HG03342 (cell line): Measurements from ENCODE around the gene BMP7.
"Not testable (repeated sequence)": the region's sequence is repeated elsewhere in the genome, so short reads cannot be mapped to it uniquely, and the experiment has no call there.

Experiments
- ATAC-seq: cut with Tn5 transposase; IDR thresholded peaks from one replicate; pipeline ENCODE4 v1.9.1; 2021; ENCODE audit warnings: mild to moderate bottlenecking, moderate library complexity; ENCODE audit not compliant: unreplicated experiment

The BMP7 gene

DNA sequence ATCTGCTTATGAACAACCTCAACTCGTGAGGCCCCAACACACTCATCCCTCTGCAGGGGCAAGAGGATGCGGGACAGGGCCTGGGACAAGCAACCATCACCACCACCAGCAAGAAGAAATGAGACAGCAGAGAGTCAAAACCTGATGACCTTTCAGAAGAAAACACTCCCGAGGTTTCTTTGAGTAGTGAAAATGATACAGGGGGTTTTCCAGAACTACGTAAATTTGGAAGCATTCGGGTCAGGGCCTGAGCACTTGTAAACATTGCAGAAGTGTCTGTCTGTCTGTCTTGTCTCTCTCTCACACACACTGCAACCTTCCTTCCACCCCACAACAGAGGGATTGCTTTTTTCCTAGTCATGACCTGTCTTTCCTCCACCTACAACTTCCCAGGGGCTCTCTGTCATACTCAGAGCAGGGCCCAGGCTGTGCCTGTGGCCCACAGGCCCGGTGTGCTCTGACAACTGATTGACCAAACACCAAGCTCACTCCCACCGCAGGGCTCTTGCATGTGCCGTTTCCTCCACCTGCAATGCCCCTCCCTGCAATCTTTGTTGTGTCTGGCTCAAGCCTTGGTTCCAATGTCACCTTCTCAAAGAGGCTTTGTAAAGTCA lies 90.9 kb downstream of the BMP7 start:
- no peak for ATAC-seq

- ATAC-seq = no peak
Observed at GRCh38 chr20:57174737-57175136, 91.7 kb downstream of the BMP7 start.

GRCh38 chr20:57173986-57174385 lies 92.5 kb downstream of the BMP7 start:
- no peak for ATAC-seq

DNA sequence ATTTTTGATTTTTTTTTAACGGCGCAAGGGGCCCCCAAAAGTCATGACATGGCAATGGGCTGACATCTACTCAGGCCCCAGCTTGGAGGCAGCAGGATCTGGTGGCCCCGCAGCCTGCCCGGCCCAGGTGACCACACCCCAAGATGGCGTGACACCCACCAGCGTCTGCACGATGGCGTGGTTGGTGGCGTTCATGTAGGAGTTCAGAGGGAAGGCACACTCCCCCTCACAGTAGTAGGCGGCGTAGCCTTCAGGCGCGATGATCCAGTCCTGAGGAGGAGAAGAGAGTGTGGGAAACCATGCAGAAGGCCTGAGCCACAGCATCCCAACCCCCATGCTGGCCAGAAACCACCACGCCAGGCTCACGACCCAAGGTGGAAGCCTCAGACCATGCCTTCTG lies 93.4 kb downstream of the BMP7 start:
- no peak for ATAC-seq

DNA sequence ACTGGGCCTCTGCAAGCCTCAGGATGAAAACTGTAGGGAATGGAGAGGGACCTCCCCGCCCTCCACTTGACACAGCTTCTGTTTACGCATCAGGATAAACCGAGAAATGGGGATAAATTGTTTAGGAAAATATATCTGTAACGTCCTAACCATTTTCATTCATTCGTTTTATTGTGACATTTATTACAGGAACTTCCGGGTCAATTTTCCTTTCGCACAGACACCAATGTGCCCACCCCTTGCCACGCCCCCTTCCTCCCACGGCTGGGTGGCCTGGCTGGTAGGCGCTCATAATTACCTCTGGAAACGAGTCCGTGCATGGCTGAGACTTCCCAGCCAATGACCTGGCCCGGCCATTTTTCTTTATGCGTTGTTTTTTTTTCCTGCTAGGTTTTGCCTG lies 96.1 kb downstream of the BMP7 start:
- ATAC-seq = no peak

DNA sequence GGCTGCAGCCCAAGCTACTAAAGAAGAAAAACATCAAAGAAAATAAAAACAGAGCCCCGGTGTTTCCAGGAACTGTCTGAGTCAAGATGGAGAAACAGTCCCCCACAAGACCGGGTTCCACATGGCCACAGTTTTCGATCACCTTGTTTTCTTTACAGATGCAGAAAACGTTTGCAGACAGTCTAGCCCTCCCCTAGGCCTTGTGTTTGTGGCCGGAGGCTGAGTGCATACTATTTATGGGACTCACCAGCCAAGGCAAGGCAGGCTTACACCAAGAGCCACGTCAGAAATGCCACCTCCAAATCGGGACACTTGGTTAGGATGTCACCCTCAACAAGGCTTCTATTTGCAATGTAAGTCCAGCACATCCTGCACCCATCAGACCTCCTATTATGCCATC lies 97.3 kb downstream of the BMP7 start:
- ATAC-seq = no peak

DNA sequence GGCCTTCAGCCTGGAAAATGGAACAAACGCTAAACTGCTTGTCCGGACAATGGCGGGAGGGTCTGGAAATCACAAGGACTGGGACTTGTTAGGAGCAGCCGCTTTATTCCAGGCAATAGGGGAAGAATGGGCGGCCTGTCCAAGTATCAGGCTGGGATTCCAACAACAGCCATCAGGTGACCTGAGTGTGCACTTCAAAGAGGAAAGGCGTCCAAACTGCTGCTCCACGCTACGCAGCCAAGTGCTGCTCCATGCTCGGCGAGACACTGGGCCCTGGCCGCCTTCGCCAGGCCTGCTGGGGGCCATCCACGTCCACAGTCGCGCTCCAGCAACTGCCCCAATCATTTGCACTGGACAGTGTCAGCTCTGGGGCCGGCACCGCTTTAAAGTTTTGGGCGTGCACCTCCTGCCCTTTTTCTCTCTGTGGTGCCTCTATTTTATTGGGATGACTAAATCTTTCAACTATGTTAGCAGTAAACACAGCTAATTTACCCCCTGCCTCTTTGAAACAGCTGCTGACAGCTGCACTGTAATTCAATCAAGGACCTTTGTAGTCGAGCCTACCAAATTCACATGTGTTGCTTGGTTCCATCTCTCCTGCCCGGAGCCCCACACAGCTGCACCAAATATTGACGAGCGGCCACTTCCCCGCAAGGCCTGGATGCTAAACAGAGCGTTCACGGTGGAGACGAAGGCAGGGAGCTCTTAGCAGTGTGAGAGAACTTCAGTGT lies 98.3 kb downstream of the BMP7 start:
- no peak for ATAC-seq

DNA sequence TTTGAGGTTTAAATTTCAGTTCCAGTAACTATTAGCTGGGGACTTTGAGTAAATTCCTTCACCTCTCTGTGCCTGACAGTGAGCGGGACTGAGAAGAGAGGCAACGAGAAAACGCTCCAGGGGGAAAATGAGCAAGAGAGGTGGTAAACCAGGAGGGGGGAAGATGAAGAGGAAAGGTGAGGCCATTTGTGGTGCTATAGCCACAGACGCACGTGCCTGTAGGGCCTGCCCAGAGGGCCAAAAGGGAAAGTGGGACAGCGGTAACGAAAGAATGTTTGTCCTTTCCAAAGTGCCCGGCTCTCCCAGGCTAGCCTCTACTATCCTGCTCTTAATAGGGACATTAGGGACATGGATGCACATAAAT lies 99.2 kb downstream of the BMP7 start:
- ATAC-seq = no peak

- no peak for ATAC-seq
Observed at GRCh38 chr20:57166568-57167291, 99.7 kb downstream of the BMP7 start.

DNA sequence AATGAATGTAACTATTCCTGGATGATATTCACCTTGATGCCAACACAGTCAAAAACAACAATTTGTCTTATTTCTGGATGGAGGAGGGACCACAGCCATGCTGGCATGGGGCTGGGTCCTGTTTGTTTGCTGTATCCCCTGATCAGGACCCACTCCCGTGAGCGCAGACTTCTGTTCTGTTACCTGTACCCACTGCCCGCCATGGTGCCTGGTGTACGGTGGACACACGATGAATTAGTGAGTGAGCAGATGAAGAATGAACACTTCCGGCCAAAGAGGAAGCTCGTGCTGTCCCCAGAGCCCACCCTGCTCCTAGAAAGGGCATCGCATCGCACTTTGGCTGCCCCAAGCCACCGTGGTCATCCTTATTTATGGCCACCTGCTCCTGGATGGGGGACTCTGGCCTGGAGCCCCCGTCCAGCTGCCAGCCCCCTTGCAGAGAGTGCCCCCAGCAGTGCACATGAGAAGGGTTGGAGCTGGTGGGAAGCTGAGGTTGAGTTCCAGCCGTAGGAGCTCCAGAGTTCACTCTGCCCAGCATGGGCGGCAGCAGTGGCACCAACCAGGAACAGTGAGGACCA lies 100.9 kb downstream of the BMP7 start:
- ATAC-seq = no peak

DNA sequence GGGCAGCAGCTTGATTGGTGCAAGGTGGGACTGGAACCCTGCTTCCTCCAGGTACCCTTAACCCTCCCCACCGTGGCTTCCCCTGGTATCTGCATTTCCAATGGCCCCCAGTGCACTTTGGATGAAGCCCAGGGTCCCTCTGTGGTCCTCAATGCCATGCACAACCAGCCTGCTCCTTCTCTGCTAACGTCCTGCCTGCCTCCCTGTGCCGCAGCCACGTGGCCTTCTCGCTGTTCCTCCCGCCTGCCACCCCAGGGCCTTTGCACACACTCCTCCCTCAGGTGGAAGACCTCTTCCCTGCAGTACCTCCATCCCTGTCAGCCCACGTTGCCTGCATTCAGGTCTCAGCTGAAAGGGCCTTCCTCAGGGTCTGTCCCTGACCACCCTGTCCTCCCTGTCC lies 101.6 kb downstream of the BMP7 start:
- ATAC-seq = no peak

- ATAC-seq = no peak
Observed at GRCh38 chr20:57163041-57163440, 103.4 kb downstream of the BMP7 start.

DNA sequence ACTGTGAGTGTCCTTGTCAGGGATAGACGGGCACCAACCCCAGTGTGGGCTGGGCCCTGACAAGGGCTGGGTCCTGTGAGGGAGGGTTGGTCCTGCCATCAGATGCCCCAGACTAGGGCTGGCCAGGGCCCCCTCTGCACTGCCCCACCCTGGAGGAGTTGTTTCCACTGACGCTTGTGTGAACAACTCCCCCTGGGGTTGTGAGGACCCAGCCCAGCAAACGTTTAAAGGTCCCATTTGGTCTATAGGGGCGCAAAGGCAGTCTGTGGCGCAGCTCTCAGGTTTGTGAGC lies 104.1 kb downstream of the BMP7 start:
- no peak for ATAC-seq

DNA sequence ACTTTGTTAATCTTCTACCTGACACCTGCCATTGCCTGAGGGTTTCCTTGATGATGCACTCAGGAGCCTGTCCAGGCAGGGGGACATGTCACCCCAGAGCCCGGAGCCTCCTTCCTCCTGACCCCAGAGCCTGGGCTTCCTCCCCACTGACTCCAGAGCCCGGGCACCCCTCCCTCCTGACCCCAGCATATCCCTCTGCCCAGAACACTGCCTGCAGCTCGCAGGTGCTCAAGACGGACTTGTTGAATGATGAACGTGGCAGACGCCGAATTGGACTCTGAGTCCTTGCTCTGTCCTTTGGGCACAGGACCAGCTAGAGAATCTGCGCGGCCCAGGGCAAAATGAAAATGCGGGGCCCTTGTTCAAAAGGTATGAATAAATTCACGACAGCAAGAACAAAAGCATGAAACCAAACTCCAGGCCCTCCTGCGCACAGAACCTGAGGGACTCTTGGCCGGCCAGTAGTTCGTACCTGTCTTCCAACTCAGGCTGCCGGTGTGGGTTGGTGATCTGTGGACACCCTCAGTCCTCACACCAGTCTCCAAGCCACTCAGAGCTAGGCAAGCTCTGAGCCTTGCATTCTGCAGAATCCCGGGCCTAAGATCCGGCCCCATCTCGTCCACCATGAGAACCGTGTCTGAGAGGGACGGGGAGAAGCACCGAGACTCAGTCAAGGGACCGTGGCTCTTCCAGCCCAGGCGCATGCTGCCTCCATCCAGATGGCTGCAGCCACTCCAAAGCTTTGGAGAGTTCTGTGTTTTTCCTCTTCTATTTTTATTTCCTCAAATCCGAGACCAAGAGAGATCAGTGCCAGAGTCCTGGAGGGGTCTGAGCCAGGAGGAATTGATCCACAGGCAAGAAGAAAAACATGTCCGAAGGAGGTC lies 104.7 kb downstream of the BMP7 start:
- ATAC-seq = no peak

- no peak for ATAC-seq
Observed at GRCh38 chr20:57160985-57161384, 105.5 kb downstream of the BMP7 start.

DNA sequence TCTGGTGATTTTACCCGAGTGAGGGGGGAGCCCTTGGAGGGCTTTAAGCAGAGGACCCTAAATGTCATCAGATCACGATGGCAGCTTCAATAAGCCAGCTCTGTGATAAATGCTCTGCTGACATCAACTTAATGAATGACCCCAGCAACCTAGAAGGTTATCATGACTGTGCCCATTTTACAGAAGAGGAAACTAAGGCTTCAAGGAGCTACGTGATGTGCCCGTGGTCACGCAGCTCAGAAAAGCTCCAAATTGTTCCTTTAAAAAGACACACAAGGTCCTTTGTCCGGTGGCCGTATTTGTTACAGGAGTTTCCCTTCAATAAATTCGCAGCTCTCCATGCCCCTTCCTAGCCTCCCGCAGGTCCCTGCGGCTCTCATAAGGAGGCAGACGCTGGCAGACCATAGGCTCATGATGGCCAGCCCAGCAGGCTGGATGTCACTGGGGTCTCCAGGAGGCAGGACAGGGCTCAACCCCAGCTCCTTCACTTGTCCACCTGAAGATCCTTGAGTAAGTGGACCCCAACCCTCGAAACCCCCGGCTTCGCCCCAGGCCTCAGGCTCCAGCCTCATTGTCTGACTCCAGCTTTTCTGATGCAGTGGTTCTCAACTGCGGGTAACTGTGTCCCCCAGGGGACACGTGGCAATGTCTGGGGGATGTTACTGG lies 106.4 kb downstream of the BMP7 start:
- no peak for ATAC-seq

DNA sequence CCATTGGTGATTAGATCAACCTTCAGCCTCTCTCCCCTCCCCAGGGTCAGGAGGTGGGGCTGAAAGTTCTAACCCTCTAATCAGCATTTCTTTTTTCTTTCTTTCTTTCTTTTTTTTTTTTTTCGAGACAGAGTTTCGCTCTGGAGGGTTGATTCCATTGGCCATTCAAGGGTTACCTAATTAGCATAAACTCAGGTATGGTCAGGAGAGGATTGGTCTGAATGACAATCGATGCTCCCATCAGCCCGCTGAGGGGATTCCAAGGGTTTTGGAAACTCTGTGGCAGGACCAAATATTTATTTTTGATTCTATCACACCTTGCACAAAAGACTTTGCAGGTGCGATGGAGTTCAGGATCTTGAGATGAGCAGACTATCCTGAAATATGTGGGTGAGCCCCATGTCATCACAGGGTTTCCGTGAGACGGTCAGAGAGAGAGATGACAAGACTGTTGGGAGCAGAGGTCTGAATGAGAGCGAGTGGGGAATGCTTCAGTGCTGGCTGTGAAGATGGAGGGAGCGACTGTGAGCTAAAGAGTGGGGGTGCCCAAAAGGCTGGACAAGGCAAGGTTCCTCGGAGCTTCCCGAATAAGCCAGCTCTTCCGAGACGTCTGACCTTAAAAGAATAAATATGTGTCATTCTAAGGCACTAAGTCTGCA lies 107.1 kb downstream of the BMP7 start:
- no peak for ATAC-seq

DNA sequence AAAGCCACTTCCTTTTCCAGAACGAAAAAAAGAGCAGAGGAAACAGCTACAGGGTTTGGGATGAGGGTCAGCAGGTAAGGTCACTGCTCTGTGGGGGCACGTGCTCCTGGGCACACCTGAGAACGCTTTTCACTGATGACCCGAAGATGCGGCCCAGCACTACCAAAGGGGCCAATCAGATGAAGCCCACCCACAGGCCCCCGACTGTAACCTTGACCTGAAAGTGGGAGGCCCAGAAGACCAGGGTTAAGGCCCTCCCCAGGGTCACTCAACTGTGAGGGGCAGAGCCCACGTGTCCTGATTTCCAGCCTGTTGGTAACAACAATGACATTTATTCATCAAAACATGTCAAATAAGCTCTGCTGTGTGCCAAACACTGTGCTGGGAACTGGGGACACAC lies 108.0 kb downstream of the BMP7 start:
- no peak for ATAC-seq

DNA sequence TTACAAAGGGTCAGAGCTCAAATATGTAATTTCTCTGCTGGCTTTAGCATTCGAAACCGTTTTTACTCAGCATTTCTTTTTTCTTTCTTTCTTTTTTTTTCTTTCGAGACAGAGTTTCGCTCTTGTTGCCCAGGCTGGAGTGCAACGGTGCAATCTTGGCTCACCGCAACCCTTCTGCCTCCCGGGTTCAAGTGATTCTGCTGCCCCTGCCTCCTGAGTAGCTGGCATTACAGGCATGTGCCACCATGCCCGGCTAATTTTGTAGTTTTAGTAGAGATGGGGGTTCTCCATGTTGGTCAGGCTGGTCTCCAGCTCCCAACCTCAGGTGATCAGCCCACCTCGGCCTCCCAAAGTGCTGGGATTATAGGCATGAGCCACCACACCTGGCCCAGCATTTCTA lies 108.7 kb downstream of the BMP7 start:
- not testable (repeated sequence) for ATAC-seq

DNA sequence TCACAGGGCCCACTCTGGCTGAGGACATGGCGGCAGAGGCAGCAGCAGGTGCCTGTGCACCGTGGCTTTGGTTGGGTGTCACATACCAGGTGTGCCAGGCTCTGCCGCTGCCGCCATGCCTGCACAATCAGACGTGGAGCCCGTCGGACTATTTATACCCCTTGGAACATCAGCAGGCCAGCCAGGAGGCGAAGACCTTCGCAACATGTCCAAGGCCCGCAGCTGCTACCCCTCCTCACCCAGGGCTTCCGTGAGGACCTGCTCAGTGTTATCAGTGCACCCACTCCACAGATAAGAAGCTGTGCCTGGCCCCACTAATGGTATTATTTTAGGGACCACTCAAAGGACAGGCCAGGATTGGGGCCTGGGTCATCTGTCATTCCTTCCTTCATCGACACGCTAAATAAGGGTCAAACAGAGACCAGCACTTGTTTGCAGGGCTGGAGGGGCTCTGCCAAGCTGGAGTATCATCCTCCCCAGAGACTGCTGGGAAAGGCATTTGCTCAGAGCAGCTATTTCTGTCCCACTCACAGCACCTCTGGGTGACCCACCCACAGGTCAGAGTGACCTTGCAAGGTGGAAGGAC lies 109.2 kb downstream of the BMP7 start:
- no peak for ATAC-seq
